DMS79 (cell line): ENCODE results near the gene GRID2.
A peak's percentile ranks its signal among the peaks of the same experiment; 100 is the strongest.
"Not testable (repeated sequence)": the region's sequence is repeated elsewhere in the genome, so short reads cannot be mapped to it uniquely, and the experiment has no call there.

Experiments used
- DNase-seq: peaks from one replicate; lab custom pipeline; 2025; lab: John Stamatoyannopoulos, UW

GRID2 gene

DNA sequence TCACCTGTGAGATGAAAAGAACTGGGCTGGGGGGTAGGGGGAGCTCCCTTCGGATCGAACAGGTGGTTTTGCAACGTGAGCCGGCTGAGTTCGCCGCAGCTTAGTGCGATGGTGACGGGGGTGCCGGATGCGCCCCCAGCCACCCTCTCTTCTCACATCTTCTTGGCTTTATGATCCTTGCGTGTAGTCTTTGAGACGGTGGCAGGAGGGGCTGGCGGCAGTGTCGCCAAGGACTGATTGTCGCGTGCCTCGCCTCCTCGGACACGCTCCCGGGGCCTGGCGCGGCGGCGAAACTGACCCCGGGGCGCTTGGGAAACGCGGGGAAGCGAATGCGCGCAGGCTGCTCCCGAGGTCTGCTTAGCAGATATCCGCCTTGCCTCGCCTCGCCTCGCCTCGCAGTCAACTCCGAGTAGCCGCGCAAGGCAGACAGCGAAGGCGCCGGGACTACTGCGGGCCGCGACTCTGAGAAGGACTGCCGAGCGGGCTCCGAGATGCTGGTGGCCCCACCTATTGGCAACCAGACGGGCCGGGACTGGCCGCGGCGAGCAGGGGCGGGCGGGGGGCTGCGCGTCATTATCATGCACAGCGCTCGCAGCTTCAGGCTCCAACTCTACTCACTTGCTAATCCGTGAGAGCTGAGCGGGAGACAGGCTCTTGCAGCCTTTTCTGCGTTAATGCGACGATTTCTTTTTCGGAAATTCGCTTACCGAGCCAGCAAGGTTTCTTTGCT, 1.5 kb downstream of the GRID2 start:
- DNase-seq, result peak; percentile 62

DNA sequence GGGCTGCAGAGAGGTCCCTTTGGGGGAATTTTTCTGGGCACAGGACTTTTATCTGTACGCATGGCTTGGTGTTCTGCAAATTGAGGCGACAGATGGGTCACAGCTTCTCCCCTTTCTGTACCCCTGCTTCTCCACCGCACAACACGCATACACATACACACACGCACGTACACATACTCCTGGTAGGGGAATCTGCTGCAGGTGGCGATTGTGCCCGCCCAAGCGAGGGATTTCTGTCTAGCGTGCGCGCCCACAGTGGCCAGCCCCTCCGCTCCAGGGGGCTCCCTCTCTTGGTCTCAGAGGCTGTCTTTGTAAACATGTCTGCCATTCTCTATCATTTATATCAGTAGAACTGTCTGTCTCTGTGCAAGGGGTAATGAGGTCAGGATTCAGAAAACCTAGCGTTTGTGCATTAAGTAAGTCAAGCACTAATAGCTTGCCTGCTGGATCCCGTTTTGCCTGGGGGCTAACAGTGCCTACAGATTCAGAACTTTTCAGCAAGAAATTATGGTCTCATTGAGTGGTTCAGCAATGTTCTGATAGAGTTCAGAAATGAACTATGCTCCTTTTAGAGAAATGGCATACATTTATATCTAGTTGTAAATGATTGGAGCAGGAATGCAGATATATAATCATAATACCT, 2.2 kb downstream of the GRID2 start:
- DNase-seq, result peak; percentile 36

GRCh38 chr4:92307181-92307580, 3.4 kb downstream of the GRID2 start:
- DNase-seq, result peak; percentile 7

DNA sequence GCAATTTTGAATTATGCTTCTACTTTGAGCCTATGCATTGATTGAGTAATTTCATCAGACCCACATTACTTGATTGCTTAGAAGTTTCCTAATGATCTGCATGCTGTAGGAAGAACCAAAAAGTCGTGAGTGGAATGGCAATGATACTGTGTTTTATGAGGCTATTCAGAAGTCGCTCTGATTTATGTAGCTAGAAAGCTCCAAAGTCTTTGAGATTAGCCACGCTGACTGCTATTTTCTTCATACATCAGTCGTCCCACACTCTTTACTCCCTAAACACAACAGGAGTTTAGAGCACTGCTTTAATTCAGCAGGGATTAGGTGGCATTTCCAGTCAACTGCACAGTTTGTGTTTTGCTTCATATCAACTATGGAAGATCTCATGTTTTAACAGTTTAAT, 4.1 kb downstream of the GRID2 start:
- no peak for DNase-seq

DNA sequence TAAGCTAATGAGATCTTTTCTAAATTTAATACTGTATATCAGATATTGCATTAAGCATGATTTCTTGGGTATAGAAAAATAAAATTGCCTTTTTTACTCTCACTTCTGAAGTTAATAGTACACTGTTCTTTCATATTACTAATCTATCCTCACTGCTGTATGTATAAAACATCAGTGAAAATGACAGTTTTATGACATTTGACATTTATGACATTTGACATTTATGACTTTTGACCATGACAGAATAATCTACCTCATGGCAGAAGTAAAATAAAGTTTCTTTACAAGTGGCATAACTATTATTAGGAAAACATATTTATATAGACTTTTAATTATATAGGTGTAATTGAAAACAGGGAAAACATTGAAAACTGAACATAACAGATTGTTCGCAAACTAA, 13.3 kb downstream of the GRID2 start:
- no peak for DNase-seq

GRCh38 chr4:92328095-92328494, 24.3 kb downstream of the GRID2 start:
- no peak for DNase-seq

- no peak for DNase-seq
Measured at GRCh38 chr4:92333016-92333415, 29.2 kb downstream of the GRID2 start.

DNA sequence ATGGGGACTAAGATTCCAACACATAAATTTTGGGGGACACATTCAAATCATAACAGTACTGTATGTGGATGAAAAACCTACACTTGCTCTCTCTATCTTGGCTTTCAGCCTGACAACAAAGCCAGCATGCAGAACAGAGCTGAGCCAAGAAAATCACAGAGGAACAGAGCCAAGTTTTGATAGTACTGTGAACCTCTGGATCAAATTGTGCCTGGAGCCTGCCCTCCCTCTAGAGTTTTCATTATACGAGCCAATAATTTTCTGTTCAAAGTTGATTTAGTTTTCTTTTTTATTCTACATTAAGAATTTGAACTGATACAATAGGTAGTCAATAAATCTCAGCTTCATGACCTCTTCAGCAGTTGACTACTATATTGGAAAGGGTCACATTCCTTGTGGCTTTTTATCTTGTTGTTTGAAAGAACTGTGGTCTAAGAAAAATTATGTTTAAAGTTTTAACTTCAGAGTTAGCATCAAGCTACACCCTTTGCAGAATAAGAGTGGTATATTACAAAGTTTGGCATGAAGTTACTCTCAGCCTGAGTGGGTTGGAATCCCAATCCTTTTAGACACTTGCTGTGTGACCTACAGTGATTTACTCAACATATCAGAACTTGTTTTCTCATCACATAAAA, 31.1 kb downstream of the GRID2 start:
- DNase-seq, result no peak

DNA sequence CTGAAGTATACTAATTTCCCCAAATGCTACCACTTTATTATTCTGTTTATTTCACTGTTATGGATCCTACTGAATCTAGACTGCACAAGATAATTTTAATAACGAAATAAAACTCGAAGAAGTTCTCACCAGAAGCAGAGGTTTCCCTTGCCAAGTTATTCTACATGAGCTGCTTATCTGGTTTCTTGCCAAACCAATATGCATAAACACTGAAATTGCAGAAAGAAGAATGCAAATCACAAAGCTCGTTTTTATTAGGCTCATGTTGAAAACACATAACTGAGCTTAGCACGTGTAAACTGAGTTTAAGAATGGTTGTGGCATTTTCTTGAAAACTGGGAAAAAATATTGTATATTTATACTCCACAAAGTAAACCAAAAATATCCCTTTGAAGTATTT, 35.9 kb downstream of the GRID2 start:
- DNase-seq, result no peak

GRCh38 chr4:92344216-92344615, 40.5 kb downstream of the GRID2 start:
- no peak for DNase-seq

DNA sequence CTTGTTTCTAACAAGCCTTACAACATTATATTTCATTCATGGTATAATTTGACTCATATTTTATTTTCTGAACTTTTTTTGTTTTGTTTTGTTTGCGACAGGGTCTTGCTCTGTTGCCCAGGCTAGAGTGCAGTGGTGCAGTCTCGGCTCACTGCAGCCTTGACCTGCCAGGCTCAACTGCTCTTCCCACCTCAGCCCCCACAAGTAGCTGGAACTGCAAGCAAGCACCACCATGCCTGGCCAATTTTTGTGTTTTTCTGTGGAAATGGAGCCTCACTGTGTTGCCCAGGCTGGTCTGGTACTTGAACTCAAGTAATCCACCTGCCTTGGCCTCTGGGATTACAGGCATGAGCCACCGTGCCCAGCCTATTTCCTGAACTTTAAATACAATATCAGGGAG, 42.5 kb downstream of the GRID2 start:
- no peak for DNase-seq

DNA sequence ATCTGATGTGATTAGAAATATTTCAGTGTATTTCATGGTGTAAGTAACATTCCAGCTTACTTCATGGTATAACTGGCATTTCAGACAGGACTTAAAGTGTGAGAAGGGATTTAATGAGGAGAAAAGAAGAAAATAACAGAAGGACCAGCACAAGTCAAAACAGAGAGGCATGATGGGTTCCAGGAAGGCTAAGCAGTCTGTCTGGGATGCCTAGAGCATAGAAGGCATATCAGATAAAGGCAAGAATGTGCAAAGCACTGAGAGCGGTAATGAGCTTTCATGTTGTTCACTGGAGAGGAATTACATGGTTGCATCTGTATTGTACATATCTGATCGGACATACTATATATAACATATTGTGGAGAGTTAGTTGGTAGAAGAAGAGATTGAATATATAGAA, 54.2 kb downstream of the GRID2 start:
- no peak for DNase-seq

GRCh38 chr4:92359491-92359890, 55.7 kb downstream of the GRID2 start:
- DNase-seq, result peak; percentile 65

DNA sequence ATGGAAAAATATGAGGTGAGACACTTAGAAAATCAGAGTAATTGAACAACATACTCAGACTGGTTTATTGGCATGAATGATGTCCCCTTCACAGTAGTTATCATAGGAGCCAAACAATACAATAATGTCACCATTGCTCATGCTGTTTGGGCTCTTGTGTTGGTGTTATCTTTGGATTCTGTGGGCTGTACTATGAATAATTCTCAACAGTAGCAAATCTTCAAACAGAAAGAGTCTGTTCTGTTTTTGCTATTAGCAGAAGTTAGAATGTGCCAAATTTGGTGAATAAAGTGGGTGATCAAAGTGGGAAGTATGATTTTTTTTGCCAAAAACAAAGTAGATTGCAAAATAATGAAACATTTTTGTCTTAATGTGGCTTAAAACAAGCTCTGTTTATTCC, 58.3 kb downstream of the GRID2 start:
- DNase-seq, result no peak

DNA sequence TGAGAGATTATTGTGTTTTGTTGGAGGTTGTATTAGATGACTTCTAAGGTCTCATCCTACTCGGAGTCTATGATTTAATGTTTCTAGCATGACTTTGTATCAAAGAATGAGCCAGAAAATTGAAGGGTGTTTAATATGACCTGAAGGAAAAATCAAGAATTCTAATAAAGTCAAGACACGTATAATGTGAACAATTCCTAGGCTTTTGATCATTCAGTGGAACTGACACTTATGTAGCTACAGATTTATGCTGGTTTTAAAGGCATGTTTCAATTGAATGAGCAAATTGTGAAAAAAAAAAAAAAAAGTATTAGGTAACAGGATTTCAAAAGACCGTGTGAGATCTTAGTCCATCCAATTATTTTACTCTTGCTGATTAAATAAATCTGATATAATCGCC, 64.9 kb downstream of the GRID2 start:
- DNase-seq, result no peak

GRCh38 chr4:92381616-92382015, 77.8 kb downstream of the GRID2 start:
- no peak for DNase-seq

GRCh38 chr4:92382128-92382527, 78.4 kb downstream of the GRID2 start:
- no peak for DNase-seq

- no peak for DNase-seq
Measured at GRCh38 chr4:92387459-92388069, 83.8 kb downstream of the GRID2 start.

DNA sequence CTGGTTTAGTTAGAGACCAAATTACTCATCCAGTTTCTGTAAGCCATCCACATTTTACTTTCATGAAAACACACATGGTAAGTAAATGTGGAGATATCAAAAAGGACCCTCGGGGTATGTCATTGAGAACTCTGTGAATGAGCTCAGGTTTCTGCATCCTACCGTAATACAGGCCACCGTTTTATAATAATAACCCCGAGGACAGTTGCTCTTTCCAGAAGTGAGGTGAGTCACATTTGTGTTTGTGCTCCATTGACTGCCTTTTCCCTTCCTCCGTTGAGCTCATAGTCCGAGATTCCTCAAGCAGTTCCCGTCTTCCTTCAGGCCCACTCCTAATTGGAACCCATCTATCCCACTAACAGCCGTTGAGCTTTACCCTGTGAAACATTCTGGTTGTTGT, 95.3 kb downstream of the GRID2 start:
- no peak for DNase-seq

- DNase-seq, result not testable (repeated sequence)
Measured at GRCh38 chr4:92403525-92403924, 99.8 kb downstream of the GRID2 start.

GRCh38 chr4:92406488-92406887, 102.7 kb downstream of the GRID2 start:
- DNase-seq, result no peak

- no peak for DNase-seq
Measured at GRCh38 chr4:92421920-92422319, 118.2 kb downstream of the GRID2 start.

DNA sequence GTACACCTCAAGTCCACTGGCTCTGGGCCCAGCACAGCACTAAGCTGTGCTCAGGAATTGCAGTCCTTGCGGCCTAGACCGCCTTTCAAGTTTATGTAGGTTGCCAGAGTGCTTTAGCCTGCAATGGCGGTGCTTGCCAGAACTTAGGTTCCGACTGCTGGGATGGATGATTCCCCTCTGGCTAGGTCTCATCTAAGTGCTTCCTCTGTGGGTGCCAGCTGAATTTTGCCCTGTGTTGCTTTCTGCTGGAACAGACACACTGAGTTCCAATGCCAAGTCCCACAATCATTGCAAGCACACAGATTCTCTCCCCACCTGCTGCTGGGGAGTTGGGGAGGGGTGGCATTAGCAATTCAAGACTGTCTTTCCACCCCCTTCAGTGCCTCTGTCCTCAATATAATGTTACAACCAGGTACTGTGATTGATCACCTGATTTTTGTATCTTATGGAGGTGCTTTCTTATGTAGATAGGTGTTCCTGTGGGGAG, 129.5 kb downstream of the GRID2 start:
- DNase-seq, result no peak
